ENCODE results near the gene OSBPL5. TPM values are rescaled to one million over a fixed set of nuclear protein-coding genes. Genes with fewer than 3 reads are reported as not detected.

Gene OSBPL5
- total and polyA plus RNA-seq, 8 donors, result 8.6 to 127 (median 25.2) TPM

- intact Hi-C loops (cut with DNase I; ENCODE audit: low total_unique reads), result no loop called here
- WGBS, 5 donors, result 73 to 95% (median 85%) methylated on average over 1 of the region's 1 CpG
- TF ChIP-seq EP300 (IDR thresholded peaks at IDR 0.05) (no peak), CTCF (IDR thresholded peaks at IDR 0.05) (no peak), POLR2A (IDR thresholded peaks at IDR 0.05) (no peak), POLR2AphosphoS5 (IDR thresholded peaks at IDR 0.05) (no peak)
Measured at GRCh38 chr11:3080104-3080503, 85.0 kb downstream of the OSBPL5 start.

GRCh38 chr11:3077846-3078440 lies 87.2 kb downstream of the OSBPL5 start:
- H3K4me1 ChIP-seq, result no peaks in the 10 kb centered on the region
- no peak overlapping the region for H3K4me3 ChIP-seq
- 79 to 84% (median 83%) methylated on average over 16 of the region's 16 CpGs for WGBS, 5 donors
- H3K27me3 ChIP-seq, result no peaks in the 10 kb centered on the region
- H3K27ac ChIP-seq, result no peak overlapping the region
- TF ChIP-seq EP300 (IDR thresholded peaks at IDR 0.05) (no peak), POLR2AphosphoS5 (IDR thresholded peaks at IDR 0.05) (no peak), CTCF (IDR thresholded peaks at IDR 0.05) (no peak), POLR2A (IDR thresholded peaks at IDR 0.05) (no peak)
- H3K9me3 ChIP-seq, result no peaks in the 10 kb centered on the region
- DNase-seq, result no peak
- intact Hi-C loops (cut with DNase I; ENCODE audit: low total_unique reads), result no loop called here
- no peaks in the 10 kb centered on the region for H3K36me3 ChIP-seq

More at GRCh38 chr11:3080104-3080503, 85.0 kb downstream of the OSBPL5 start:
- no peak for DNase-seq
- Histone ChIP-seq H3K4me1 (no peaks in the 10 kb centered on the region), H3K27me3 (no peaks in the 10 kb centered on the region), H3K27ac (no peak overlapping the region), H3K9me3 (no peaks in the 10 kb centered on the region), H3K36me3 (no peaks in the 10 kb centered on the region), H3K4me3 (no peak overlapping the region)

GRCh38 chr11:3077189-3077836 lies 87.8 kb downstream of the OSBPL5 start:
- H3K36me3 ChIP-seq, result no peaks in the 10 kb centered on the region
- TF ChIP-seq POLR2A (IDR thresholded peaks at IDR 0.05), result no peak
- TF ChIP-seq CTCF (IDR thresholded peaks at IDR 0.05), result no peak
- no peak for TF ChIP-seq POLR2AphosphoS5 (IDR thresholded peaks at IDR 0.05)
- TF ChIP-seq EP300 (IDR thresholded peaks at IDR 0.05), result no peak
- 65 to 72% (median 69%) methylated on average over 11 of the region's 11 CpGs for WGBS, 5 donors
- intact Hi-C loops (cut with DNase I; ENCODE audit: low total_unique reads), result no loop called here
- peak in 1 of 2 donors; percentile 12 for DNase-seq
- H3K27me3 ChIP-seq, result no peaks in the 10 kb centered on the region
- H3K9me3 ChIP-seq, result no peaks in the 10 kb centered on the region
- no peaks in the 10 kb centered on the region for H3K4me1 ChIP-seq
- H3K27ac ChIP-seq, result no peak overlapping the region
- no peak overlapping the region for H3K4me3 ChIP-seq

GRCh38 chr11:3074912-3075589 lies 90.1 kb downstream of the OSBPL5 start:
- H3K27ac ChIP-seq, result no peak overlapping the region
- no peaks in the 10 kb centered on the region for H3K4me1 ChIP-seq
- intact Hi-C loops (cut with DNase I; ENCODE audit: low total_unique reads), result no loop called here
- DNase-seq, result peak in 1 of 2 donors; percentile 55
- TF ChIP-seq POLR2A (IDR thresholded peaks at IDR 0.05) (no peak), POLR2AphosphoS5 (IDR thresholded peaks at IDR 0.05) (no peak), EP300 (IDR thresholded peaks at IDR 0.05) (no peak), CTCF (IDR thresholded peaks at IDR 0.05) (no peak)
- H3K36me3 ChIP-seq, result no peaks in the 10 kb centered on the region
- 41 to 70% (median 54%) methylated on average over 6 to 8 of the region's 8 CpGs for WGBS, 5 donors
- no peak overlapping the region for H3K4me3 ChIP-seq
- no peaks in the 10 kb centered on the region for H3K9me3 ChIP-seq
- H3K27me3 ChIP-seq, result no peaks in the 10 kb centered on the region

Measured in stomach (tissue), 9 donors.